ENCODE measurements around the gene NTN4.

Gene NTN4

DNA sequence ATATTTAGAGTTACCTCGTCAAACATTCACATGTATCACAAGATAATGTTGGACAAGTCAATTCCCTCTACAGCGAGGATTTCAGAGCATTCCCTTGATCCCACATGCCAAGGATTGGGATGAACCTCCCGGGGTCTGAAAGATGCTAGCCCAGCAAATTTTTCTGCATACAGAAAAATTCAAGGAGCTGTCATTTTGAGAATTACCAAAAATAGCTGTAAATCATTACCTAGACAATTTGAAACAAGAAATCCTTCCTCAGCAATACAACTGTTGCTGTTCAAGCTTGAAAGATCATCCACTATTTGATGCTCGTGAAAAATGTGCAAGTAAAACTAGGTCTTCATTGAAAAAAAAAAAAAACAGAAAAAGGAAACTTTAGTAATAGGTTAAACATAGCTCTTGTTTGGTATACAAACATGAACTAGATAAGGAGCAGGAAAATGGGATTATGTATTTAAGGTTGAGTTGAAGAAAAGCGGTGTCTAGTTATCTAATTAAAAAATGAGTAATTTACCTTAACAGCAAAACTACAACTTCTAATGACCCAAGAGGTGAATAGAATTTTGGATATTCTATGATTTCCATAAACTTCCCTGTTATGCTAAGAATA is 73.1 kb downstream of the NTN4 start:
- H3K9me3 ChIP-seq (ENCODE audit: severe bottlenecking), result no peaks in the 10 kb centered on the region
- no peak overlapping the region for H3K4me3 ChIP-seq (ENCODE audit: severe bottlenecking)
- TF ChIP-seq, protein P1, sequence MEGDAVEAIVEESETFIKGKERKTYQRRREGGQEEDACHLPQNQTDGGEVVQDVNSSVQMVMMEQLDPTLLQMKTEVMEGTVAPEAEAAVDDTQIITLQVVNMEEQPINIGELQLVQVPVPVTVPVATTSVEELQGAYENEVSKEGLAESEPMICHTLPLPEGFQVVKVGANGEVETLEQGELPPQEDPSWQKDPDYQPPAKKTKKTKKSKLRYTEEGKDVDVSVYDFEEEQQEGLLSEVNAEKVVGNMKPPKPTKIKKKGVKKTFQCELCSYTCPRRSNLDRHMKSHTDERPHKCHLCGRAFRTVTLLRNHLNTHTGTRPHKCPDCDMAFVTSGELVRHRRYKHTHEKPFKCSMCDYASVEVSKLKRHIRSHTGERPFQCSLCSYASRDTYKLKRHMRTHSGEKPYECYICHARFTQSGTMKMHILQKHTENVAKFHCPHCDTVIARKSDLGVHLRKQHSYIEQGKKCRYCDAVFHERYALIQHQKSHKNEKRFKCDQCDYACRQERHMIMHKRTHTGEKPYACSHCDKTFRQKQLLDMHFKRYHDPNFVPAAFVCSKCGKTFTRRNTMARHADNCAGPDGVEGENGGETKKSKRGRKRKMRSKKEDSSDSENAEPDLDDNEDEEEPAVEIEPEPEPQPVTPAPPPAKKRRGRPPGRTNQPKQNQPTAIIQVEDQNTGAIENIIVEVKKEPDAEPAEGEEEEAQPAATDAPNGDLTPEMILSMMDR (IDR thresholded peaks at IDR 0.05; ENCODE audit: poor library complexity, severe bottlenecking), result no peak
- H3K27me3 ChIP-seq (ENCODE audit: insufficient read depth, poor library complexity, severe bottlenecking), result no peaks in the 10 kb centered on the region
- peaks cover 4% of the 10 kb centered on the region for H3K36me3 ChIP-seq (ENCODE audit: low read depth)
- peaks cover 7% of the 10 kb centered on the region for H3K4me1 ChIP-seq (ENCODE audit: insufficient read depth, poor library complexity, severe bottlenecking)
- H3K27ac ChIP-seq (ENCODE audit: poor library complexity, severe bottlenecking), result no peak overlapping the region
- DNase-seq (ENCODE audit: low spot score) (no peak), ATAC-seq (ENCODE audit: low read depth) (no peak)

DNA sequence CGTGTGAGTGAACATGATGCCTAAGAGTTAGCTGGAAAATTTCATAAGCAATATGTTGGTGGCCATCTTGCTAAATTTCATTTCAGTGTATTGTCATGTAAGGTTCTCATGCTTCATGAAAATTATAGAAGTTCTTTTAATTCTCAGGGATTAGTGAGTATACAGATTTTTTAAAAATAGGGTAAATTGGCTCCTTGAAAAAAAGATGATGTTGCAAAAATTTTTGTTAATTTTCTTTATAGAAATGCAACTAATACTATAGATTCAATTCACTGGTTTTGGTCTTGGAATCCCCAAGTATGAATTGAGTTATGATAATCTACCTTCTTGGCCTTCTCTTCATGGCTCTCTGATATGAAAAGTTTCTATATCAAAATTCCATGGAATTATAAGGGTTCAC is 75.4 kb downstream of the NTN4 start:
- no peak for ATAC-seq (ENCODE audit: low read depth)
- no peak for DNase-seq (ENCODE audit: low spot score)
- TF ChIP-seq, protein P1 (IDR thresholded peaks at IDR 0.05; ENCODE audit: poor library complexity, severe bottlenecking), result no peak
- Histone ChIP-seq H3K27ac (ENCODE audit: poor library complexity, severe bottlenecking) (no peak overlapping the region), H3K36me3 (ENCODE audit: low read depth) (peaks cover 17% of the 10 kb centered on the region), H3K4me3 (ENCODE audit: severe bottlenecking) (no peak overlapping the region), H3K4me1 (ENCODE audit: insufficient read depth, poor library complexity, severe bottlenecking) (no peaks in the 10 kb centered on the region), H3K9me3 (ENCODE audit: severe bottlenecking) (no peaks in the 10 kb centered on the region), H3K27me3 (ENCODE audit: insufficient read depth, poor library complexity, severe bottlenecking) (no peaks in the 10 kb centered on the region)

DNA sequence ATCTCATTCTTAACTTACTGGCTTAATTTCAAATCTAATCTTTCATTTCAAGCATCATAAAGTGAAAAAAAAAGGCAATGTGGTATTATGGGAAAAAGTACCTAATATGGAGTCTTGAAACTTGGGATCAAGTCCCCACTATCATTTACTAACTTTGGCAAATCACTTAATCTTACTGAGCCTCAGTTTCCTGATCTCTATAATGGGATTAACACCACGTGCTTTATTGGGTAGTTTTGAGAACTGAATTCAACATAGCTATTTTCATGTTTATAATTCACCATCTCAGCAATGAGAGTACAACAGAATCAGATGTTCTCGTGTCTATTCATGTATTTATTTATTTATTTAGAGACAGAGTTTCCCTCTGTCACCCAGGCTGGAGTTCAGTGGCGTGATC is 78.3 kb downstream of the NTN4 start:
- DNase-seq (ENCODE audit: low spot score), result no peak
- Histone ChIP-seq H3K9me3 (ENCODE audit: severe bottlenecking) (no peaks in the 10 kb centered on the region), H3K27me3 (ENCODE audit: insufficient read depth, poor library complexity, severe bottlenecking) (no peaks in the 10 kb centered on the region), H3K36me3 (ENCODE audit: low read depth) (peaks cover 23% of the 10 kb centered on the region), H3K4me3 (ENCODE audit: severe bottlenecking) (no peak overlapping the region), H3K27ac (ENCODE audit: poor library complexity, severe bottlenecking) (no peak overlapping the region), H3K4me1 (ENCODE audit: insufficient read depth, poor library complexity, severe bottlenecking) (no peaks in the 10 kb centered on the region)
- no peak for ATAC-seq (ENCODE audit: low read depth)
- TF ChIP-seq, protein P1 (IDR thresholded peaks at IDR 0.05; ENCODE audit: poor library complexity, severe bottlenecking), result no peak

DNA sequence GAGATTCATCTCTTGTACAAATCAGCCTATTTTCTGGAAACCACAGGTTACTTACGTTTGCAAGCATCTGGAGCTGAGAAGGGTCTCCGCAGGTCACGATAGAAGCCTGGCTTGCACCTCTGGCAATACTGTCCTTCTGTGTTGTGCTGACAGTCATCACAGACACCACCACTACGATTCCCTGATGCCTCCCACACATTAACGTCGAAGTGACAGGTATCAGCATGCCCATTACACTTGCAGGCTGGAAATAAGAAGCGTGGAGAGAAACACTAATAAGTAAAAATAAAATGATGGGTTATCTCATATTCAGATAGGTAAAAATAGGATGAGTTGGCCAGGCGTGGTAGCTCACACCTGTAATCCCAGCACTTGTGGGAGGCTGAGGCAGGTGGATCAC is 80.2 kb downstream of the NTN4 start:
- Histone ChIP-seq H3K27me3 (ENCODE audit: insufficient read depth, poor library complexity, severe bottlenecking) (no peaks in the 10 kb centered on the region), H3K9me3 (ENCODE audit: severe bottlenecking) (no peaks in the 10 kb centered on the region), H3K4me1 (ENCODE audit: insufficient read depth, poor library complexity, severe bottlenecking) (no peaks in the 10 kb centered on the region), H3K4me3 (ENCODE audit: severe bottlenecking) (no peak overlapping the region), H3K27ac (ENCODE audit: poor library complexity, severe bottlenecking) (no peak overlapping the region), H3K36me3 (ENCODE audit: low read depth) (peaks cover 23% of the 10 kb centered on the region)
- no peak for ATAC-seq (ENCODE audit: low read depth)
- TF ChIP-seq, protein P1 (IDR thresholded peaks at IDR 0.05; ENCODE audit: poor library complexity, severe bottlenecking), result no peak
- DNase-seq (ENCODE audit: low spot score), result no peak

DNA sequence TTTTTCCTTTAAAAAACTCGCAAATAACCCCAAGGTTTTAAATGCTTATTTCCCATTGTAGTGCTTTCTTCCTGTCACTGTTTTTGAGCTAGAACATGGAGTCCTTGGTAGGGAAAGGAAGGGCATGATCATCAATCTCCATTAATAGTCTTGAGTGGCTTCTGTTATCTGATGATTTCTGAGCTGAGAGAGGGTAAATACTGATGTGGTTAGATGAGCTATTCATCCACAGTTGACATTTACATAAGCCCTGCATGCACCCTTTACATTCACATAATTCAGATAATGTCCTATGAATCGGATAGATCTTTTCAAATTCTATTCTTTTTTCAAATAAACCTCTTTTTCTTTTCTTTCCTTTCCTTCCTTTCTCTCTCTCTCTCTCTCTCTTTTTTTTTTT is 81.4 kb downstream of the NTN4 start:
- TF ChIP-seq, protein P1 (IDR thresholded peaks at IDR 0.05; ENCODE audit: poor library complexity, severe bottlenecking), result no peak
- no peak overlapping the region for H3K4me3 ChIP-seq (ENCODE audit: severe bottlenecking)
- H3K9me3 ChIP-seq (ENCODE audit: severe bottlenecking), result no peaks in the 10 kb centered on the region
- ATAC-seq (ENCODE audit: low read depth) (no peak), DNase-seq (ENCODE audit: low spot score) (no peak)
- H3K4me1 ChIP-seq (ENCODE audit: insufficient read depth, poor library complexity, severe bottlenecking), result no peaks in the 10 kb centered on the region
- H3K36me3 ChIP-seq (ENCODE audit: low read depth), result peaks cover 23% of the 10 kb centered on the region
- no peak overlapping the region for H3K27ac ChIP-seq (ENCODE audit: poor library complexity, severe bottlenecking)
- no peaks in the 10 kb centered on the region for H3K27me3 ChIP-seq (ENCODE audit: insufficient read depth, poor library complexity, severe bottlenecking)

Data from RWPE2 (cell line).